ENCODE measurements around the gene GIT2. TPM values are rescaled to one million over a fixed set of nuclear protein-coding genes. Genes with fewer than 3 reads are reported as not detected.

The GIT2 gene
- total RNA-seq, 1 donor from 2014 or later, result 57.6 TPM

- no peak for DNase-seq
Observed at GRCh38 chr12:109888179-109889020, 107.8 kb downstream of the GIT2 start.

- DNase-seq, result no peak
Observed at GRCh38 chr12:109885616-109886015, 110.6 kb downstream of the GIT2 start.

GRCh38 chr12:109883461-109883860 is 112.7 kb downstream of the GIT2 start:
- DNase-seq, result no peak

- no peak for DNase-seq
Observed at GRCh38 chr12:109881752-109882151, 114.4 kb downstream of the GIT2 start.

- DNase-seq, result no peak
Observed at GRCh38 chr12:109880938-109881337, 115.2 kb downstream of the GIT2 start.

- peak; percentile 94 for DNase-seq
Observed at GRCh38 chr12:109880043-109880931, 115.9 kb downstream of the GIT2 start, which contains the start of gene GLTP. Gene GLTP, minus strand, starts transcription at chr12:109880541. Its CDS starts 167 bp downstream, at chr12:109880374.

Other genes with a start within 250 kb of the GIT2 start
- 3.5 TPM for gene TRPV4, start 163.0 kb downstream of the GIT2 start, total RNA-seq
- gene GLTP, start 115.8 kb downstream of the GIT2 start, total RNA-seq, result 40.1 TPM
- 9.7 TPM for gene TCHP, start 96.1 kb downstream of the GIT2 start, total RNA-seq
- 46.5 TPM for gene ANKRD13A, start 3.1 kb upstream of the GIT2 start, total RNA-seq
- 20.9 TPM for gene C12orf76, start 52.2 kb upstream of the GIT2 start, total RNA-seq
- 32.0 TPM for gene IFT81, start 128.0 kb upstream of the GIT2 start, total RNA-seq